GM06990 (cell line): ENCODE results near the gene TENM4.

Experiments
- DNase-seq: peaks from one replicate; pipeline ENCODE4 v3.0.0-alpha.2; 2011; ENCODE audit not compliant: insufficient read length; ENCODE audit errors: extremely low read depth
- H3K27me3 ChIP-seq: replicated peaks from 2 replicates; pipeline ENCODE4 v1.6.0; 2011; ENCODE audit warnings: low read length; ENCODE audit not compliant: control insufficient read depth, insufficient read depth
- H3K36me3 ChIP-seq: 2 replicates; pipeline ENCODE4 v1.5.1; 2011; ENCODE audit warnings: low read length; ENCODE audit not compliant: control insufficient read depth, insufficient read depth
- H3K4me3 ChIP-seq: replicated peaks from 2 replicates; pipeline ENCODE4 v1.5.1; 2011; ENCODE audit warnings: low read depth, mild to moderate bottlenecking, control low read depth, low read length
- TF ChIP-seq, protein P1 (sequence below): IDR thresholded peaks from 2 replicates; pipeline ENCODE4 v1.5.1; 2011; ENCODE audit warnings: low read length, control low read depth, mild to moderate bottlenecking, inconsistent platforms; ENCODE audit not compliant: insufficient read depth, poor library complexity, severe bottlenecking

TENM4 gene

DNA sequence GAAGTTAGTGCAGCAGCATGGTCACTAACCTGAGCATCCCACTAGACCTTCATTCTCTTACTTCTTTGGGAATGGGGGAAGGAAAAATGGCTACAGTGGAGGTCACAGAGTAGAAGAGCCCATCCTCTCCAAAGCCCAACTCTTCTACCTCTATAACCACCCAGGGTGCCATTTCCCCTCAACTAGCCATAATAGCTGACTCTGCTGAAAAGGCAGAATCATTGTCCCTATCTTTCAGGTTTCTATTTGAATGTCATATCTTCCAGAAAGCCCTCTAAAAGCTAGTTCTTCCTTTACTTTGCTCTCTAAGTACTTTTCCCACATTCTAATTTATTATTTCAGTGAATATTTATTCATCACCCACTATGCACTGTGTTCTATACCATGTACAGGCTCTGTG lies 421.6 kb downstream of the TENM4 start:
- TF ChIP-seq, protein P1, sequence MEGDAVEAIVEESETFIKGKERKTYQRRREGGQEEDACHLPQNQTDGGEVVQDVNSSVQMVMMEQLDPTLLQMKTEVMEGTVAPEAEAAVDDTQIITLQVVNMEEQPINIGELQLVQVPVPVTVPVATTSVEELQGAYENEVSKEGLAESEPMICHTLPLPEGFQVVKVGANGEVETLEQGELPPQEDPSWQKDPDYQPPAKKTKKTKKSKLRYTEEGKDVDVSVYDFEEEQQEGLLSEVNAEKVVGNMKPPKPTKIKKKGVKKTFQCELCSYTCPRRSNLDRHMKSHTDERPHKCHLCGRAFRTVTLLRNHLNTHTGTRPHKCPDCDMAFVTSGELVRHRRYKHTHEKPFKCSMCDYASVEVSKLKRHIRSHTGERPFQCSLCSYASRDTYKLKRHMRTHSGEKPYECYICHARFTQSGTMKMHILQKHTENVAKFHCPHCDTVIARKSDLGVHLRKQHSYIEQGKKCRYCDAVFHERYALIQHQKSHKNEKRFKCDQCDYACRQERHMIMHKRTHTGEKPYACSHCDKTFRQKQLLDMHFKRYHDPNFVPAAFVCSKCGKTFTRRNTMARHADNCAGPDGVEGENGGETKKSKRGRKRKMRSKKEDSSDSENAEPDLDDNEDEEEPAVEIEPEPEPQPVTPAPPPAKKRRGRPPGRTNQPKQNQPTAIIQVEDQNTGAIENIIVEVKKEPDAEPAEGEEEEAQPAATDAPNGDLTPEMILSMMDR: no peak
- DNase-seq: no peak
- no peaks in the 10 kb centered on the region; the same call in 1 of the 2 replicates for H3K27me3 ChIP-seq
- H3K36me3 ChIP-seq: no peaks in the 10 kb centered on the region
- no peak overlapping the region for H3K4me3 ChIP-seq

DNA sequence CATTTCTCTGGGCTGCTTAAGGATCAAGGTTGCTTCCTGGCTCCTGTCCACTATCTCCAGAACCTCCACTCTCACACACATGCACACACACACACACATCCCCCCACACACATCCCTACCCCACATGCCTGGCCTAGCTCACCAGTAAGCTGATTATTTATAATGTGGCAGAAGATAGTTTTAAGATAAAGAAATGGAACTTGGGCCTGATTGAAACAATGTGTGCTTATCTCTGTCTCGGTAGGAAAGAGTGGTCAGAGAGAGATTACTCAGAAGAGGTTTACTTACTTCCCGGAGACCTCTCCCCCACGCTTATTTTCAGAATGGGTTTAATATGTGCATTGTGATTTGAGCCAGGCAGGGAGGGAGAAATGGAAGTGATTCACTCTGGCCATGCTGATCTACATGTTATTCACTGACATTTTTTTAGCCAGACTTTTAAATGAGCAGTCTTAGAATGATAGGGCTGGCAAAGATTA lies 422.4 kb downstream of the TENM4 start:
- Histone ChIP-seq H3K36me3 (no peaks in the 10 kb centered on the region), H3K27me3 (no peaks in the 10 kb centered on the region; the same call in 1 of the 2 replicates), H3K4me3 (no peak overlapping the region)
- TF ChIP-seq, protein P1: no peak
- no peak for DNase-seq

DNA sequence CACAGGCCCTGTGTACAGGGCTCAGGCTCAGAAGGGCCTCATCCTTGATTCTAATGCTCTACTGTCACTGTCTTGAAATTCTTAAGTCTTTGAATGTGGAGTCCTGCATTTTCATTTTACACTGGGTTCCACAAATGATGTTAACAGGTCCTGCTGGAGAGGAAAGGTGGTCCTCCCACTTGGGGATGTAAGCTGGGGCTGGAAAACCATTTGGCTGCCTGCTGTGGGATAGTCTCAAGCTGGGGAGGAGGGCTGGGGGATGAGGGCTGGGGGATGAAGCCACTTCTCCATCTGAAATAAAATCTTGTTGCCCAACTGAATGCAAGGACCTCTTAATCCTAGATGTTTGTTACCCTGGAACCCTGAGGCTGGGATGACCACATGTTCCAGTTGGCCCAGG lies 423.0 kb downstream of the TENM4 start:
- Histone ChIP-seq H3K27me3 (no peaks in the 10 kb centered on the region; the same call in 1 of the 2 replicates), H3K36me3 (no peaks in the 10 kb centered on the region), H3K4me3 (no peak overlapping the region)
- TF ChIP-seq, protein P1: no peak
- no peak for DNase-seq

DNA sequence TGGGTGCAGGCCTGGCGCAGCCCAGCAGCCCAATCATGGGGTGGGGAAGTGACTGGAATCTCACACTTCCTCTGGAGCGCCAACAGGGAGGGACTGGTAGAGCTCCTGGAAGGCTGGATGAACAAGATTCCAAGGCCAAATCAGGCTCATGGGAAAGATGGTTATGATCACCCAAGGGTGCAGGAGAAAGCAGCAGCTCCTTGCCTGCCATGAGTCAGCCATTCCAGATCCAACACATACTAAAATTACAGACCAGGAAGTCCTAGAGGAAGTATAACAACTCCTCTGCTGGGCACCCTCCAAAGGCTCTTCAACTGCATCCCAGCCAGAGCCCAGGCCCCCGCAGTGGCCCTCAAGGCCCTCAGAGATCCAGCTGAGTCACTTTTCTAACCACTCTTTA lies 427.3 kb downstream of the TENM4 start:
- TF ChIP-seq, protein P1: no peak
- no peak for DNase-seq
- Histone ChIP-seq H3K27me3 (no peaks in the 10 kb centered on the region; the same call in none of the 2 replicates), H3K4me3 (no peak overlapping the region), H3K36me3 (no peaks in the 10 kb centered on the region)

DNA sequence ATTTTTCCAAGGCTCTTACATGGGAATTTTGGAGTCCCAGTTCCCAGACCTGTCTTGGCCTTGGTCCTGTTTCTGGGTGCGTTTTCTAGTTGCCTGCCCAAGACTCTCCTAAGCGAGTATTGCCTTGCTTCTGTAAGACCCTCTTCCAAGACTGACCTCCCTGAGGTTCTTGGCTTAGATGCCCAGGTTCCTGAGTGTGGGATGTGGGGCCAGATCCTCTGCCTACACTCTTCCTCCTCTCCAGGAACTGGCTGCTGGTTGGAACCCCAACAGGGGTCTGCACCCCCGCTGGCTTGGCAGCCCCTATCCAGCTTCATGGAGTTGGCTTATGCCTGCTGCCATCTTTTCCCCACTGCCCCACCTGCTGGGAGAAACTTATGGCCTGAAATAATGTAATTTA lies 429.5 kb downstream of the TENM4 start:
- no peak for DNase-seq
- Histone ChIP-seq H3K4me3 (no peak overlapping the region), H3K27me3 (no peaks in the 10 kb centered on the region; the same call in none of the 2 replicates), H3K36me3 (no peaks in the 10 kb centered on the region)
- TF ChIP-seq, protein P1: no peak
